ENCODE data around the gene KERA. TPM values are rescaled to one million over a fixed set of nuclear protein-coding genes. Genes with fewer than 3 reads are reported as not detected.

The KERA gene
- total and polyA plus RNA-seq, 8 donors, result not detected

GRCh38 chr12:91103624-91104023 is 45.8 kb upstream of the KERA start:
- Histone ChIP-seq H3K4me3 (no peak overlapping the region), H3K27ac (no peak overlapping the region), H3K36me3 (no peaks in the 10 kb centered on the region), H3K4me1 (no peaks in the 10 kb centered on the region), H3K9me3 (no peaks in the 10 kb centered on the region), H3K27me3 (no peaks in the 10 kb centered on the region)
- TF ChIP-seq, protein P1, sequence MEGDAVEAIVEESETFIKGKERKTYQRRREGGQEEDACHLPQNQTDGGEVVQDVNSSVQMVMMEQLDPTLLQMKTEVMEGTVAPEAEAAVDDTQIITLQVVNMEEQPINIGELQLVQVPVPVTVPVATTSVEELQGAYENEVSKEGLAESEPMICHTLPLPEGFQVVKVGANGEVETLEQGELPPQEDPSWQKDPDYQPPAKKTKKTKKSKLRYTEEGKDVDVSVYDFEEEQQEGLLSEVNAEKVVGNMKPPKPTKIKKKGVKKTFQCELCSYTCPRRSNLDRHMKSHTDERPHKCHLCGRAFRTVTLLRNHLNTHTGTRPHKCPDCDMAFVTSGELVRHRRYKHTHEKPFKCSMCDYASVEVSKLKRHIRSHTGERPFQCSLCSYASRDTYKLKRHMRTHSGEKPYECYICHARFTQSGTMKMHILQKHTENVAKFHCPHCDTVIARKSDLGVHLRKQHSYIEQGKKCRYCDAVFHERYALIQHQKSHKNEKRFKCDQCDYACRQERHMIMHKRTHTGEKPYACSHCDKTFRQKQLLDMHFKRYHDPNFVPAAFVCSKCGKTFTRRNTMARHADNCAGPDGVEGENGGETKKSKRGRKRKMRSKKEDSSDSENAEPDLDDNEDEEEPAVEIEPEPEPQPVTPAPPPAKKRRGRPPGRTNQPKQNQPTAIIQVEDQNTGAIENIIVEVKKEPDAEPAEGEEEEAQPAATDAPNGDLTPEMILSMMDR (IDR thresholded peaks at IDR 0.05), result no peak
- FAIRE-seq, result no peak
- ATAC-seq, result no peak
- DNase-seq, result no peak
- WGBS, 2 donors, result 42 to 48% methylated on average over 1 of the region's 1 CpG
- intact Hi-C loops (cut with DNase I), result loop anchor here in 1 of 3 donors (10.0 kb wide), 1 partner anchor 119 kb away; no protein-coding TSS in a partner anchor

GRCh38 chr12:91103101-91103500 is 45.3 kb upstream of the KERA start:
- H3K27ac ChIP-seq, result no peak overlapping the region
- FAIRE-seq, result no peak
- no peak for DNase-seq
- no peak for ATAC-seq
- H3K36me3 ChIP-seq, result no peaks in the 10 kb centered on the region
- intact Hi-C loops (cut with DNase I), result loop anchor here in 1 of 3 donors (10.0 kb wide), 1 partner anchor 118 kb away; no protein-coding TSS in a partner anchor
- no peaks in the 10 kb centered on the region for H3K27me3 ChIP-seq
- TF ChIP-seq, protein P1 (IDR thresholded peaks at IDR 0.05), result no peak
- H3K4me1 ChIP-seq, result no peaks in the 10 kb centered on the region
- no peak overlapping the region for H3K4me3 ChIP-seq
- no peaks in the 10 kb centered on the region for H3K9me3 ChIP-seq

DNA sequence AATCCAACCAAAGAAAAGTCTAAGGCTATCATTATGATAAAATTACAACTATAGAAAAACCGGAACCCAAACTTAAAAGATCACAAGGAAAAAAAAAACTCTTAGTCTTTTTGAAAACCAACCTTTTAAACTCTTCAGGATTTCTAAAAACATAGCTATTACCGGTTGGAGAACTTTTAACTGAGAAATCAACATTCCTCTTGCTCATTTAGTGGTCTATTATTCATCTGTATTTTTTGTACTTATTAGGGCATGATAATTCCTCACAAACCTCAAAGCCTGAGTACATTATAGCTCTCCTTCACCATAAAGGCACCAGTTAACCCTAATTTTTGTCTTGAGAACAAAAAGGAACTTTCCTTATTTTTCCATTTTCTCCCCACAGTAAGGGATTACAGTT is 43.1 kb upstream of the KERA start:
- WGBS, 2 donors, result 64 to 79% methylated on average over 2 of the region's 2 CpGs
- intact Hi-C loops (cut with DNase I), result loop anchor here in 1 of 3 donors (10.0 kb wide), 1 partner anchor 116 kb away; no protein-coding TSS in a partner anchor
- TF ChIP-seq, protein P1 (IDR thresholded peaks at IDR 0.05), result no peak
- Histone ChIP-seq H3K36me3 (no peaks in the 10 kb centered on the region), H3K27ac (no peak overlapping the region), H3K4me1 (no peaks in the 10 kb centered on the region), H3K4me3 (no peak overlapping the region), H3K27me3 (no peaks in the 10 kb centered on the region), H3K9me3 (no peaks in the 10 kb centered on the region)
- ATAC-seq (no peak), DNase-seq (no peak), FAIRE-seq (no peak)

GRCh38 chr12:91099836-91100235 is 42.0 kb upstream of the KERA start:
- H3K27me3 ChIP-seq, result no peaks in the 10 kb centered on the region
- ATAC-seq, result no peak
- no peaks in the 10 kb centered on the region for H3K36me3 ChIP-seq
- H3K9me3 ChIP-seq, result no peaks in the 10 kb centered on the region
- H3K4me1 ChIP-seq, result no peaks in the 10 kb centered on the region
- TF ChIP-seq, protein P1 (IDR thresholded peaks at IDR 0.05), result no peak
- no peak for FAIRE-seq
- WGBS, 2 donors, result 45 to 58% methylated on average over 2 of the region's 2 CpGs
- no peak overlapping the region for H3K4me3 ChIP-seq
- intact Hi-C loops (cut with DNase I), result loop anchor here in 1 of 3 donors (10.0 kb wide), 1 partner anchor 115 kb away; no protein-coding TSS in a partner anchor
- DNase-seq, result no peak
- H3K27ac ChIP-seq, result no peak overlapping the region

DNA sequence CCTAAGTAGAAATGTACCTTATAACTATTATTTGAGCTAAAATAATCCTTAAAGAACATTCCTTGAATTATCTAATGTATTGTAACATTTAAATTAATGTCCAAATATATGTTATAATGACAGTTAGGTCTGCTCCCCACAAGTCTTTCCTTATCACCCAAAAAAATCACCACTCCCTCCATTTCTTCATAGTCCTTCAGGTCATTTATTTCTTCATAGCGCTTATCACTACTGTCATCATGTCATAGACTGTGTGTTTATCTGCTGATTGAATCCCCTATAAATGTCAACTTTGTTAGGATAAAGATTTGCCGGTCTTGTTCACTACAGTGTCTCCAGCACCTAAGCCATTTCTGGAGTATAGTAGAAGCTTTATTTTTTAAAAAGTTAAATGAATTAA is 41.5 kb upstream of the KERA start:
- FAIRE-seq, result no peak

More for the DNA sequence above, 41.5 kb upstream of the KERA start:
- ATAC-seq, result no peak
- DNase-seq, result no peak
- H3K27me3 ChIP-seq, result no peaks in the 10 kb centered on the region
- 40 to 44% methylated on average over 2 of the region's 2 CpGs for WGBS, 2 donors
- no peak overlapping the region for H3K4me3 ChIP-seq
- TF ChIP-seq, protein P1 (IDR thresholded peaks at IDR 0.05), result no peak
- no peaks in the 10 kb centered on the region for H3K36me3 ChIP-seq
- no peaks in the 10 kb centered on the region for H3K4me1 ChIP-seq
- intact Hi-C loops (cut with DNase I), result no loop called here
- no peaks in the 10 kb centered on the region for H3K9me3 ChIP-seq
- H3K27ac ChIP-seq, result no peak overlapping the region

Data from pancreas (tissue), 10 donors.